ENCODE data around the gene ANXA2.

DNA sequence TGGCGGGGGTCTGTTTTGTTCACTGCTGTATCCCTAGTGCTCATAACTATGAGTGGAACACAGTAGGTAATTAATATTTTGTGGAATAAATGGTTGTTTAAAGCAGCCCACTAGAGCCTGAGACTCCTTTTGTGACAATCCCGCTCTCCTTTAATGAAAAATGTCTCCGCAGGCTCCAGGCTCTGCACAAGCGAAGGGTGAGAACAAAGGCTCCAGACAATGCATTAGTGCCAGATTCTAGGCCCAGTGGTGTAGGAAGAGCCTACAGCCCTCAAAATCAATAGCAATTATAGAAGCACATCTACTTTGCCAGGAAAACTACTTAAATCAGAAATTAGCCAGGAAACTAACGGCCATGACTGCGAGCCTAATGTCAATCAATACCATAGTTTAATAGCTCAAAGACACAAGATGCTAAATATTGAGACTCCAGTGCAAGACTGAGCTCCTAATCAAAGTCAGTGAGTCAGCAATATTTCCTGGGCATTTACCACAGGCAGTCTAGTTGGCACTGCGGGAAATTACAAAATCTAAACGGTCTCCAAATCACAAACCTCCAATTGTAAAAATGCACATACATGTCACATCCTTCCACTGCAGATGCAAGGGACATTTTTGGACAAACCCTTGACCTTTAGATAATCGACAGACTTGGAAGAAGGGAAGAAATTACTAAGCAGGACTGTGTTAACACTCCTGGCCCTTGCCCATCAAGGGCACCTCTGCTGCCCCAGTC, 2.3 kb downstream of the ANXA2 start:
- TF ChIP-seq POLR2A (IDR thresholded peaks at IDR 0.05), result no peak
- TF ChIP-seq, protein P1, sequence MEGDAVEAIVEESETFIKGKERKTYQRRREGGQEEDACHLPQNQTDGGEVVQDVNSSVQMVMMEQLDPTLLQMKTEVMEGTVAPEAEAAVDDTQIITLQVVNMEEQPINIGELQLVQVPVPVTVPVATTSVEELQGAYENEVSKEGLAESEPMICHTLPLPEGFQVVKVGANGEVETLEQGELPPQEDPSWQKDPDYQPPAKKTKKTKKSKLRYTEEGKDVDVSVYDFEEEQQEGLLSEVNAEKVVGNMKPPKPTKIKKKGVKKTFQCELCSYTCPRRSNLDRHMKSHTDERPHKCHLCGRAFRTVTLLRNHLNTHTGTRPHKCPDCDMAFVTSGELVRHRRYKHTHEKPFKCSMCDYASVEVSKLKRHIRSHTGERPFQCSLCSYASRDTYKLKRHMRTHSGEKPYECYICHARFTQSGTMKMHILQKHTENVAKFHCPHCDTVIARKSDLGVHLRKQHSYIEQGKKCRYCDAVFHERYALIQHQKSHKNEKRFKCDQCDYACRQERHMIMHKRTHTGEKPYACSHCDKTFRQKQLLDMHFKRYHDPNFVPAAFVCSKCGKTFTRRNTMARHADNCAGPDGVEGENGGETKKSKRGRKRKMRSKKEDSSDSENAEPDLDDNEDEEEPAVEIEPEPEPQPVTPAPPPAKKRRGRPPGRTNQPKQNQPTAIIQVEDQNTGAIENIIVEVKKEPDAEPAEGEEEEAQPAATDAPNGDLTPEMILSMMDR (IDR thresholded peaks at IDR 0.05), result no peak
- TF ChIP-seq EP300 (IDR thresholded peaks at IDR 0.05), result no peak

All from ovary (tissue), 3 donors.